Measurements from ENCODE around the gene ATG12.

- TF ChIP-seq CTCF (IDR thresholded peaks at IDR 0.05) (no peak), POLR2AphosphoS5 (IDR thresholded peaks at IDR 0.05) (no peak)
Measured at GRCh38 chr5:115806986-115807653, 34.2 kb downstream of the ATG12 start.
